NCI-H146 (cell line): ENCODE data around the gene PNPLA3.

Experiments
- DNase-seq: peaks from one replicate; lab custom pipeline; 2025; lab: John Stamatoyannopoulos, UW

The PNPLA3 gene

GRCh38 chr22:43964314-43964857 lies 40.8 kb downstream of the PNPLA3 start:
- no peak for DNase-seq

GRCh38 chr22:43967069-43967468 lies 43.5 kb downstream of the PNPLA3 start:
- DNase-seq = no peak

GRCh38 chr22:43968614-43969013 lies 45.0 kb downstream of the PNPLA3 start:
- no peak for DNase-seq

GRCh38 chr22:43969021-43969878 lies 45.6 kb downstream of the PNPLA3 start:
- no peak for DNase-seq

- no peak for DNase-seq
These were observed 46.6 kb downstream of the PNPLA3 start for GRCh38 chr22:43969989-43970755.

GRCh38 chr22:43971112-43971511 lies 47.5 kb downstream of the PNPLA3 start:
- no peak for DNase-seq

GRCh38 chr22:43972931-43973462 lies 49.4 kb downstream of the PNPLA3 start:
- no peak for DNase-seq

- DNase-seq = no peak
These were observed 50.5 kb downstream of the PNPLA3 start for GRCh38 chr22:43974028-43974545.

- no peak for DNase-seq
These were observed 51.4 kb downstream of the PNPLA3 start for GRCh38 chr22:43975041-43975440.

- DNase-seq = no peak
These were observed 53.5 kb downstream of the PNPLA3 start for GRCh38 chr22:43976861-43977795.

GRCh38 chr22:43978558-43978957 lies 55.0 kb downstream of the PNPLA3 start:
- no peak for DNase-seq

- DNase-seq = no peak
These were observed 57.0 kb downstream of the PNPLA3 start for GRCh38 chr22:43980579-43980978.

GRCh38 chr22:43980996-43981395 lies 57.4 kb downstream of the PNPLA3 start:
- no peak for DNase-seq

GRCh38 chr22:43983808-43984207 lies 60.2 kb downstream of the PNPLA3 start:
- no peak for DNase-seq

GRCh38 chr22:43985532-43985931 lies 61.9 kb downstream of the PNPLA3 start:
- no peak for DNase-seq

GRCh38 chr22:43988116-43988820 lies 64.7 kb downstream of the PNPLA3 start:
- no peak for DNase-seq

GRCh38 chr22:43988960-43989359 lies 65.4 kb downstream of the PNPLA3 start:
- no peak for DNase-seq

GRCh38 chr22:43990044-43990443 lies 66.4 kb downstream of the PNPLA3 start:
- no peak for DNase-seq

- DNase-seq = no peak
These were observed 67.9 kb downstream of the PNPLA3 start for GRCh38 chr22:43991316-43992020.

GRCh38 chr22:43992331-43992821 lies 68.8 kb downstream of the PNPLA3 start:
- DNase-seq = no peak
